ENCODE data around the gene ORAI3.

The ORAI3 gene

GRCh38 chr16:30947859-30948666, 805 bp upstream of the ORAI3 start:
- ATAC-seq (ENCODE audit: low read depth), result peak; percentile 18
- no peaks in the 10 kb centered on the region for H3K27me3 Mint-ChIP-seq
- peaks cover 15% of the 10 kb centered on the region for H3K4me1 Mint-ChIP-seq
- H3K27ac Mint-ChIP-seq, result no peak overlapping the region
- peaks cover 9% of the 10 kb centered on the region for H3K36me3 Mint-ChIP-seq
- DNase-seq (ENCODE audit: low spot score in 2 of 2), result no peak
- H3K9me3 Mint-ChIP-seq, result no peaks in the 10 kb centered on the region
- no peak overlapping the region for H3K4me3 Mint-ChIP-seq

- peak overlapping the region; percentile 92 for H3K4me3 Mint-ChIP-seq
- ATAC-seq (ENCODE audit: low read depth) (peak; percentile 41), DNase-seq (ENCODE audit: low spot score in 2 of 2) (no peak)
- H3K36me3 Mint-ChIP-seq, result no peaks in the 10 kb centered on the region
- peak overlapping the region; percentile 87 for H3K27ac Mint-ChIP-seq
- no peaks in the 10 kb centered on the region for H3K9me3 Mint-ChIP-seq
- H3K4me1 Mint-ChIP-seq, result peaks cover 15% of the 10 kb centered on the region
- H3K27me3 Mint-ChIP-seq, result no peaks in the 10 kb centered on the region
Measured at GRCh38 chr16:30949650-30950515, 1.0 kb downstream of the ORAI3 start.

GRCh38 chr16:30950516-30951065, 1.7 kb downstream of the ORAI3 start:
- Mint-ChIP-seq H3K27me3 (no peaks in the 10 kb centered on the region), H3K9me3 (no peaks in the 10 kb centered on the region), H3K36me3 (no peaks in the 10 kb centered on the region), H3K4me3 (peak overlapping the region; percentile 92), H3K27ac (peak overlapping the region; percentile 87), H3K4me1 (peaks cover 15% of the 10 kb centered on the region)
- DNase-seq (ENCODE audit: low spot score in 2 of 2) (no peak), ATAC-seq (ENCODE audit: low read depth) (no peak)

- H3K4me3 Mint-ChIP-seq, result no peak overlapping the region
- no peaks in the 10 kb centered on the region for H3K9me3 Mint-ChIP-seq
- no peaks in the 10 kb centered on the region for H3K27me3 Mint-ChIP-seq
- H3K36me3 Mint-ChIP-seq, result no peaks in the 10 kb centered on the region
- ATAC-seq (ENCODE audit: low read depth) (no peak), DNase-seq (ENCODE audit: low spot score in 2 of 2) (no peak)
- H3K4me1 Mint-ChIP-seq, result peaks cover 15% of the 10 kb centered on the region
- no peak overlapping the region for H3K27ac Mint-ChIP-seq
Measured at GRCh38 chr16:30951193-30951592, 2.3 kb downstream of the ORAI3 start.

GRCh38 chr16:30951750-30952149, 2.9 kb downstream of the ORAI3 start:
- Mint-ChIP-seq H3K9me3 (no peaks in the 10 kb centered on the region), H3K27ac (no peak overlapping the region), H3K4me1 (peaks cover 15% of the 10 kb centered on the region), H3K27me3 (no peaks in the 10 kb centered on the region), H3K36me3 (no peaks in the 10 kb centered on the region), H3K4me3 (no peak overlapping the region)
- ATAC-seq (ENCODE audit: low read depth) (no peak), DNase-seq (ENCODE audit: low spot score in 2 of 2) (no peak)

GRCh38 chr16:30953111-30953510, 4.2 kb downstream of the ORAI3 start:
- no peak for DNase-seq (ENCODE audit: low spot score in 2 of 2)
- ATAC-seq (ENCODE audit: low read depth), result no peak
- no peak overlapping the region for H3K4me3 Mint-ChIP-seq
- peaks cover 13% of the 10 kb centered on the region for H3K4me1 Mint-ChIP-seq
- H3K36me3 Mint-ChIP-seq, result no peaks in the 10 kb centered on the region
- no peaks in the 10 kb centered on the region for H3K9me3 Mint-ChIP-seq
- H3K27ac Mint-ChIP-seq, result no peak overlapping the region
- H3K27me3 Mint-ChIP-seq, result no peaks in the 10 kb centered on the region

- DNase-seq (ENCODE audit: low spot score in 2 of 2) (peak; percentile 63 to 66), ATAC-seq (ENCODE audit: low read depth) (peak; percentile 23)
- H3K27ac Mint-ChIP-seq, result no peak overlapping the region
- no peaks in the 10 kb centered on the region for H3K36me3 Mint-ChIP-seq
- H3K4me1 Mint-ChIP-seq, result peaks cover 16% of the 10 kb centered on the region
- H3K4me3 Mint-ChIP-seq, result no peak overlapping the region
- no peaks in the 10 kb centered on the region for H3K9me3 Mint-ChIP-seq
- H3K27me3 Mint-ChIP-seq, result no peaks in the 10 kb centered on the region
Measured at GRCh38 chr16:30953511-30954124, 4.8 kb downstream of the ORAI3 start.

GRCh38 chr16:30954993-30955392, 6.1 kb downstream of the ORAI3 start:
- no peak overlapping the region for H3K4me3 Mint-ChIP-seq
- H3K27me3 Mint-ChIP-seq, result no peaks in the 10 kb centered on the region
- DNase-seq (ENCODE audit: low spot score in 2 of 2) (no peak), ATAC-seq (ENCODE audit: low read depth) (no peak)
- no peaks in the 10 kb centered on the region for H3K9me3 Mint-ChIP-seq
- H3K36me3 Mint-ChIP-seq, result peaks cover 2% of the 10 kb centered on the region
- H3K27ac Mint-ChIP-seq, result no peak overlapping the region
- peaks cover 16% of the 10 kb centered on the region for H3K4me1 Mint-ChIP-seq

GRCh38 chr16:30956601-30957455, 8.0 kb downstream of the ORAI3 start:
- peak overlapping the region; percentile 93 for H3K4me3 Mint-ChIP-seq
- peak overlapping the region; percentile 54 for H3K27ac Mint-ChIP-seq
- DNase-seq (ENCODE audit: low spot score in 2 of 2) (peak; percentile 66 to 85), ATAC-seq (ENCODE audit: low read depth) (peak; percentile 49)
- H3K27me3 Mint-ChIP-seq, result no peaks in the 10 kb centered on the region
- H3K9me3 Mint-ChIP-seq, result no peaks in the 10 kb centered on the region
- peaks cover 8% of the 10 kb centered on the region for H3K36me3 Mint-ChIP-seq
- peaks cover 17% of the 10 kb centered on the region for H3K4me1 Mint-ChIP-seq

GRCh38 chr16:30957456-30958174, 8.7 kb downstream of the ORAI3 start, which contains the start of gene SETD1A:
TSS of gene SETD1A (plus strand) at chr16:30957754. CDS start at chr16:30958732, 978 bp downstream.
- no peaks in the 10 kb centered on the region for H3K9me3 Mint-ChIP-seq
- H3K27ac Mint-ChIP-seq, result peak within 1 kb of the TSS; percentile 54
- no peaks in the 10 kb centered on the region for H3K27me3 Mint-ChIP-seq
- peaks cover 17% of the 10 kb centered on the region for H3K4me1 Mint-ChIP-seq
- ATAC-seq (ENCODE audit: low read depth) (peak; percentile 83), DNase-seq (ENCODE audit: low spot score in 2 of 2) (peak; percentile 95 to 96)
- H3K4me3 Mint-ChIP-seq, result peak within 1 kb of the TSS; percentile 94
- H3K36me3 Mint-ChIP-seq, result peaks cover 9% of the 10 kb centered on the region

- H3K4me1 Mint-ChIP-seq, result peaks cover 19% of the 10 kb centered on the region
- ATAC-seq (ENCODE audit: low read depth) (peak; percentile 31), DNase-seq (ENCODE audit: low spot score in 2 of 2) (no peak)
- no peaks in the 10 kb centered on the region for H3K27me3 Mint-ChIP-seq
- peak overlapping the region; percentile 94 for H3K4me3 Mint-ChIP-seq
- peaks cover 14% of the 10 kb centered on the region for H3K36me3 Mint-ChIP-seq
- H3K9me3 Mint-ChIP-seq, result no peaks in the 10 kb centered on the region
- H3K27ac Mint-ChIP-seq, result peak overlapping the region; percentile 54
Measured at GRCh38 chr16:30958175-30959079, 9.6 kb downstream of the ORAI3 start.

GRCh38 chr16:30961384-30961783, 12.5 kb downstream of the ORAI3 start:
- Mint-ChIP-seq H3K36me3 (peaks cover 30% of the 10 kb centered on the region), H3K27ac (no peak overlapping the region), H3K27me3 (no peaks in the 10 kb centered on the region), H3K4me1 (peaks cover 22% of the 10 kb centered on the region), H3K4me3 (no peak overlapping the region), H3K9me3 (no peaks in the 10 kb centered on the region)
- DNase-seq (ENCODE audit: low spot score in 2 of 2) (no peak), ATAC-seq (ENCODE audit: low read depth) (no peak)
